SK-N-SH treated with all-trans-retinoic acid at 6 μM for 48 hours (cell line): ENCODE data around the gene SCYL3.
"Not testable (repeated sequence)": the region's sequence is repeated elsewhere in the genome, so short reads cannot be mapped to it uniquely, and the experiment has no call there.

ENCODE experiments used
- ISL1 ChIP-seq: fragments of 250-450 bp; sonication (Bioruptor Pico); IDR thresholded peaks from 2 replicates; pipeline ENCODE4 v2.1.2; 2022; ENCODE audit warnings: mild to moderate bottlenecking, moderate library complexity
- OSR1 ChIP-seq: fragments of 250-450 bp; sonication (Bioruptor Pico); IDR thresholded peaks from 2 replicates; pipeline ENCODE4 v1.8.0; 2022; ENCODE audit warnings: moderate library complexity, mild to moderate bottlenecking, inconsistent platforms
- TCF4 ChIP-seq: fragments of 250-450 bp; sonication (Bioruptor Pico); IDR thresholded peaks from 2 replicates; pipeline ENCODE4 v1.8.0; 2021; ENCODE audit warnings: mild to moderate bottlenecking, moderate library complexity, borderline replicate concordance
- ZFP3 ChIP-seq: fragments of 250-450 bp; sonication (Bioruptor Pico); IDR thresholded peaks from 2 replicates; pipeline ENCODE4 v1.5.0; 2020; ENCODE audit warnings: mild to moderate bottlenecking, moderate library complexity

GRCh38 chr1:169871988-169872387 lies 21.7 kb downstream of the SCYL3 start:
- not testable (repeated sequence) for TF ChIP-seq ZFP3 (CRISPR knock-in tag); OSR1; TCF4 (CRISPR knock-in tag); ISL1 (CRISPR knock-in tag)
